B cell (primary cell): Measurements from ENCODE around the gene SPA17. TPM values are rescaled to one million over a fixed set of nuclear protein-coding genes. Genes with fewer than 3 reads are reported as not detected.
A peak's percentile ranks its signal among the peaks of the same experiment; 100 is the strongest.

Source experiments
- ATAC-seq: fragments of 200-7000 bp; cut with Tn5 transposase; one replicate; pipeline ENCODE4 v1.10.0; 2021; ENCODE audit warnings: low read depth, mild to moderate bottlenecking, moderate number of reproducible peaks, moderate library complexity
- CTCF ChIA-PET: fragments of 350-600 bp; sonication (Branson Sonifier 250); formaldehyde crosslinking; loops from one replicate; lab custom pipeline; 2021; ENCODE audit warnings: antibody characterized with exemption, inconsistent platforms; lab: Charles Lee
- POLR2A ChIA-PET: fragments of 350-600 bp; sonication (Branson Sonifier 250); formaldehyde crosslinking; loops from one replicate; lab custom pipeline; 2021; ENCODE audit warnings: antibody characterized with exemption; lab: Charles Lee
- DNase-seq: peaks from one replicate; pipeline ENCODE4 v3.0.0; 2013
- H2AFZ ChIP-seq: 2 replicates; pipeline ENCODE4 v1.6.1; 2012; ENCODE audit warnings: mild to moderate bottlenecking, low read depth, low read length; ENCODE audit not compliant: insufficient read depth, poor library complexity, severe bottlenecking
- H3K27ac ChIP-seq, 2 donors: 1 replicate in 1 of 2; 2 replicates in 1 of 2; pipeline ENCODE4 v1.5.1; 2012 to 2013; ENCODE audit warnings: low read length in 2 of 2, mild to moderate bottlenecking in 2 of 2, moderate library complexity in 1 of 2
- H3K27me3 ChIP-seq, 4 experiments: fragments of 200-600 bp in 1 of 4; sonication (generic) in 1 of 4; replicated peaks in 1 of 4; 1 replicate in 2 of 4; 2 replicates in 2 of 4; pipeline versions ENCODE4 v1.6.1 to v1.7.0; 2013 to 2016; ENCODE audit warnings: low read length in 3 of 4, mild to moderate bottlenecking in 2 of 4, mixed read lengths in 1 of 4, moderate library complexity in 1 of 4; ENCODE audit not compliant: insufficient read depth in 4 of 4, control insufficient read depth in 3 of 4; ENCODE audit errors: control extremely low read depth in 1 of 4
- H3K36me3 ChIP-seq, 2 experiments: replicated peaks in 1 of 2; 1 replicate in 1 of 2; 2 replicates in 1 of 2; pipeline versions ENCODE4 v1.6.1 to v1.7.1; 2013; ENCODE audit warnings: low read length in 1 of 2; ENCODE audit not compliant: insufficient read depth in 2 of 2, control insufficient read depth in 1 of 2; ENCODE audit errors: control extremely low read depth in 1 of 2, extremely low read depth in 1 of 2
- H3K4me1 ChIP-seq, 2 donors: fragments of 200-600 bp in 1 of 2; sonication (generic) in 1 of 2; 1 replicate in 1 of 2; 2 replicates in 1 of 2; pipeline versions ENCODE4 v1.5.1 to v1.6.1; 2013 to 2017; ENCODE audit warnings: low read length in 2 of 2; ENCODE audit not compliant: control insufficient read depth in 2 of 2, insufficient read depth in 2 of 2
- H3K4me2 ChIP-seq: replicated peaks from 2 replicates; pipeline ENCODE3; 2012; ENCODE audit warnings: mild to moderate bottlenecking, low read depth, low read length; ENCODE audit not compliant: poor library complexity, severe bottlenecking
- H3K4me3 ChIP-seq, 5 experiments: fragments of 200-600 bp in 1 of 5; sonication (generic) in 1 of 5; 1 replicate in 3 of 5; 2 replicates in 2 of 5; pipeline versions ENCODE4 v1.5.1 to v1.7.0; 2011 to 2016; ENCODE audit warnings: low read length in 4 of 5, mild to moderate bottlenecking in 4 of 5, low read depth in 2 of 5, control low read depth in 1 of 5, moderate library complexity in 1 of 5; ENCODE audit not compliant: insufficient read depth in 1 of 5; ENCODE audit errors: control extremely low read depth in 1 of 5, extremely low read depth in 1 of 5
- H3K79me2 ChIP-seq: fragments of 200-600 bp; sonication (generic); one replicate; pipeline ENCODE4 v1.6.0; 2016; ENCODE audit warnings: low read length; ENCODE audit not compliant: control insufficient read depth, insufficient read depth
- H3K9ac ChIP-seq: fragments of 200-600 bp; sonication (generic); 2 replicates; pipeline ENCODE4 v1.6.1; 2017; ENCODE audit warnings: mild to moderate bottlenecking, low read length, moderate library complexity
- H3K9me3 ChIP-seq, 3 donors: one replicate each; pipeline versions ENCODE4 v1.6.1 to v1.7.1; 2013; ENCODE audit warnings: low read length in 2 of 3; ENCODE audit not compliant: control insufficient read depth in 2 of 3, insufficient read depth in 1 of 3; ENCODE audit errors: control extremely low read depth in 1 of 3
- H4K20me1 ChIP-seq: 2 replicates; pipeline ENCODE4 v1.6.0; 2012; ENCODE audit warnings: mild to moderate bottlenecking, low read length; ENCODE audit not compliant: insufficient read depth, control insufficient read depth, poor library complexity, severe bottlenecking
- H3K27ac Mint-ChIP-seq: one replicate; pipeline ENCODE4 v1.8.0; 2021; ENCODE audit warnings: mixed read lengths
- H3K27me3 Mint-ChIP-seq: one replicate; pipeline ENCODE4 v1.8.0; 2021; ENCODE audit warnings: mixed read lengths
- H3K4me1 Mint-ChIP-seq: one replicate; pipeline ENCODE4 v1.8.0; 2021; ENCODE audit warnings: mixed read lengths
- H3K4me3 Mint-ChIP-seq: one replicate; pipeline ENCODE4 v1.8.0; 2021; ENCODE audit warnings: mixed read lengths
- H3K9me3 Mint-ChIP-seq: one replicate; pipeline ENCODE4 v1.8.0; 2022; ENCODE audit warnings: mixed read lengths; ENCODE audit not compliant: insufficient read depth
- CTCF ChIP-seq: fragments of 200-600 bp; IDR thresholded peaks from one replicate; pipeline ENCODE4 v1.8.0; 2022; ENCODE audit warnings: antibody characterized with exemption, mild to moderate bottlenecking
- EZH2 ChIP-seq: IDR thresholded peaks from 2 replicates; pipeline ENCODE4 v1.6.1; 2012; ENCODE audit warnings: borderline replicate concordance, low read depth, mild to moderate bottlenecking, moderate library complexity, low read length; ENCODE audit not compliant: insufficient read depth, poor library complexity, severe bottlenecking
- WGBS: methylation state at CpG from one replicate; pipeline ENCODE4 v1.1.5; 2013; ENCODE audit warnings: missing lambda C conversion rate; ENCODE audit not compliant: insufficient coverage; 5-methylcytosine and 5-hydroxymethylcytosine counted together
- intact Hi-C: fragments of 100-400 bp; cut with micrococcal nuclease; formaldehyde crosslinking; loops from one replicate; pipeline ENCODE4 v1.10.0; 2022
- polyA minus RNA-seq: library from RNA; depleted of rRNA, polyadenylated mRNA; stranded (reverse); fragments of >200 nt; gene quantifications from 2 replicates; pipeline ENCODE4 v1.2.3, GENCODE V29; 2012
- polyA plus RNA-seq: library from polyadenylated mRNA; depleted of rRNA; stranded (reverse); fragments of >200 nt; gene quantifications from 2 replicates; pipeline ENCODE4 v1.2.3, GENCODE V29; 2012
- total RNA-seq, 2 donors: library from RNA; stranded (reverse); fragments of 120-200 nt in 1 of 2; gene quantifications; 1 replicate in 1 of 2; 2 replicates in 1 of 2; pipeline versions ENCODE4 v1.2.3 to v1.2.4, GENCODE V29; 2013 to 2022

Gene SPA17
- 0.46 and 0.76 TPM in 2 replicates for total RNA-seq
- total RNA-seq (2013), result 1.2 TPM
- 0.20 and 0.21 TPM in 2 replicates for polyA plus RNA-seq
- 0.17 and 0.21 TPM in 2 replicates for polyA minus RNA-seq

- TF ChIP-seq EZH2, result no peak
- TF ChIP-seq CTCF, result no peak
- H3K27ac Mint-ChIP-seq, result peak within 1 kb of the TSS; percentile 96
- peaks cover 23 to 32% of the 10 kb centered on the region in 2 donors for H3K4me1 ChIP-seq
- DNase-seq, result peak; percentile 96
- H4K20me1 ChIP-seq, result no peaks in the 10 kb centered on the region
- H3K27me3 Mint-ChIP-seq, result no peaks in the 10 kb centered on the region
- no peaks in the 10 kb centered on the region for H3K9me3 Mint-ChIP-seq
- peak within 1 kb of the TSS; percentile 73 to 90 for H3K27ac ChIP-seq
- H3K9me3 ChIP-seq, result no peaks in the 10 kb centered on the region
- peak within 1 kb of the TSS; percentile 46 to 93 (median 75) for H3K4me3 ChIP-seq
- peak within 1 kb of the TSS; percentile 82 for H3K9ac ChIP-seq
- intact Hi-C loops, result loop anchor here (1.0 to 5.0 kb wide), 5 partner anchors 52 to 127 kb away; partner anchors contain the start of gene MSANTD2
- ATAC-seq, result peak; percentile 93
- peak within 1 kb of the TSS; percentile 96 for H3K4me2 ChIP-seq
- no peaks in the 10 kb centered on the region for H3K27me3 ChIP-seq
- under 1% methylated on average over 52 of the region's 58 CpGs for WGBS
- POLR2A ChIA-PET, result interaction anchor here (0.6 to 1.5 kb wide), 9 partner anchors 65 to 562 kb away, joined by 3 to 8 read pairs (median 3); partner anchors contain the start of genes MSANTD2 and NRGN
- CTCF ChIA-PET, result interaction anchor here (0.6 to 6.5 kb wide), 13 partner anchors 28 to 192 kb away, joined by 3 to 177 read pairs (median 5); partner anchors contain the start of genes ESAM, MSANTD2 and NRGN
- H3K4me1 Mint-ChIP-seq, result peaks cover 25% of the 10 kb centered on the region
- H3K36me3 ChIP-seq, result no peaks in the 10 kb centered on the region
- peak within 1 kb of the TSS; percentile 94 for H3K4me3 Mint-ChIP-seq
- H3K79me2 ChIP-seq, result no peaks in the 10 kb centered on the region
- peak within 1 kb of the TSS; percentile 94 for H2AFZ ChIP-seq
These were observed at the start of gene SPA17, which contains the start of gene SIAE for GRCh38 chr11:124673333-124674167. Gene SPA17 (plus strand): TSS chr11:124673904. CDS start chr11:124675265, 1,361 bp downstream. Gene SIAE (minus strand): TSS chr11:124673739. CDS start chr11:124673708, 31 bp downstream.
